Body of pancreas (tissue), 4 donors: ENCODE data around the gene IKZF1. TPM values are rescaled to one million over a fixed set of nuclear protein-coding genes. Genes with fewer than 3 reads are reported as not detected.

ENCODE experiments used
- ATAC-seq: fragments of 150-250 bp; one replicate; pipeline ENCODE4 v1.9.1; 2016
- DNase-seq, 4 donors: peaks; one replicate each; pipeline ENCODE4 v3.0.0-alpha.2; 2019
- H3K27ac ChIP-seq, 4 donors: fragments of 200-600 bp; sonication (generic); 1 replicate in 3 of 4; 2 replicates in 1 of 4; pipeline versions ENCODE4 v1.5.1 to v1.6.1; 2016 to 2019; ENCODE audit warnings: mild to moderate bottlenecking in 1 of 4, mixed read lengths in 1 of 4, moderate library complexity in 1 of 4
- H3K27me3 ChIP-seq, 2 donors: fragments of 200-600 bp; sonication (generic); one replicate each; pipeline ENCODE4 v1.6.0; 2016; ENCODE audit warnings: mild to moderate bottlenecking in 1 of 2
- H3K36me3 ChIP-seq, 2 donors: fragments of 200-600 bp; sonication (generic); replicated peaks in 1 of 2; 2 replicates each; pipeline ENCODE4 v1.5.1; 2016; ENCODE audit warnings: low read depth in 2 of 2; ENCODE audit not compliant: insufficient read depth in 1 of 2
- H3K4me1 ChIP-seq: fragments of 200-600 bp; sonication (generic); one replicate; pipeline ENCODE4 v1.6.0; 2016
- H3K4me3 ChIP-seq, 2 donors: fragments of 200-600 bp; sonication (generic); 1 replicate in 1 of 2; 2 replicates in 1 of 2; pipeline ENCODE4 v1.5.1; 2016 to 2019
- H3K9me3 ChIP-seq, 3 donors: fragments of 200-600 bp; sonication (generic); 1 replicate in 2 of 3; 2 replicates in 1 of 3; pipeline ENCODE4 v1.5.1; 2016
- POLR2A ChIP-seq, 3 donors: fragments of 450-650 bp; IDR thresholded peaks; one replicate each; pipeline ENCODE4 v1.6.1; 2016; ENCODE audit warnings: antibody characterized with exemption in 3 of 3, mild to moderate bottlenecking in 2 of 3
- WGBS, 2 donors: methylation state at CpG; one replicate each; pipeline ENCODE4 v1.1.5; 2017; 5-methylcytosine and 5-hydroxymethylcytosine counted together
- intact Hi-C: fragments of 100-400 bp; cut with DNase I; formaldehyde crosslinking; loops from one replicate; pipeline ENCODE4 v1.15.1; 2023
- total RNA-seq, 2 donors: library from RNA; depleted of rRNA; stranded (reverse); fragments of >200 nt; gene quantifications; one replicate each; pipeline ENCODE4 v1.1.0, GENCODE V29; 2016
- TF ChIP-seq, protein P1 (sequence below), 7 experiments: fragments of 450-650 bp in 4 of 7; fragments of 200-600 bp in 3 of 7; sonication (generic) in 3 of 7; IDR thresholded peaks; one replicate each; pipeline ENCODE4 v1.5.1; 2016 to 2019; ENCODE audit warnings: antibody characterized with exemption in 7 of 7

The IKZF1 gene
- total RNA-seq, 2 donors from 2014 or later: 3.9 to 16.5 TPM

GRCh38 chr7:50397320-50397970, 92.9 kb downstream of the IKZF1 start:
- TF ChIP-seq, protein P1, sequence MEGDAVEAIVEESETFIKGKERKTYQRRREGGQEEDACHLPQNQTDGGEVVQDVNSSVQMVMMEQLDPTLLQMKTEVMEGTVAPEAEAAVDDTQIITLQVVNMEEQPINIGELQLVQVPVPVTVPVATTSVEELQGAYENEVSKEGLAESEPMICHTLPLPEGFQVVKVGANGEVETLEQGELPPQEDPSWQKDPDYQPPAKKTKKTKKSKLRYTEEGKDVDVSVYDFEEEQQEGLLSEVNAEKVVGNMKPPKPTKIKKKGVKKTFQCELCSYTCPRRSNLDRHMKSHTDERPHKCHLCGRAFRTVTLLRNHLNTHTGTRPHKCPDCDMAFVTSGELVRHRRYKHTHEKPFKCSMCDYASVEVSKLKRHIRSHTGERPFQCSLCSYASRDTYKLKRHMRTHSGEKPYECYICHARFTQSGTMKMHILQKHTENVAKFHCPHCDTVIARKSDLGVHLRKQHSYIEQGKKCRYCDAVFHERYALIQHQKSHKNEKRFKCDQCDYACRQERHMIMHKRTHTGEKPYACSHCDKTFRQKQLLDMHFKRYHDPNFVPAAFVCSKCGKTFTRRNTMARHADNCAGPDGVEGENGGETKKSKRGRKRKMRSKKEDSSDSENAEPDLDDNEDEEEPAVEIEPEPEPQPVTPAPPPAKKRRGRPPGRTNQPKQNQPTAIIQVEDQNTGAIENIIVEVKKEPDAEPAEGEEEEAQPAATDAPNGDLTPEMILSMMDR (IDR thresholded peaks at IDR 0.05): no peak
- TF ChIP-seq POLR2A (IDR thresholded peaks at IDR 0.05): no peak
- no peak for DNase-seq
- Histone ChIP-seq H3K27ac (no peak overlapping the region), H3K9me3 (no peaks in the 10 kb centered on the region), H3K4me1 (peaks cover 8% of the 10 kb centered on the region), H3K27me3 (no peaks in the 10 kb centered on the region), H3K4me3 (no peak overlapping the region), H3K36me3 (no peaks in the 10 kb centered on the region)
- 59 to 75% methylated on average over 2 of the region's 2 CpGs for WGBS, 2 donors
- ATAC-seq: no peak
- intact Hi-C loops: no loop called here

DNA sequence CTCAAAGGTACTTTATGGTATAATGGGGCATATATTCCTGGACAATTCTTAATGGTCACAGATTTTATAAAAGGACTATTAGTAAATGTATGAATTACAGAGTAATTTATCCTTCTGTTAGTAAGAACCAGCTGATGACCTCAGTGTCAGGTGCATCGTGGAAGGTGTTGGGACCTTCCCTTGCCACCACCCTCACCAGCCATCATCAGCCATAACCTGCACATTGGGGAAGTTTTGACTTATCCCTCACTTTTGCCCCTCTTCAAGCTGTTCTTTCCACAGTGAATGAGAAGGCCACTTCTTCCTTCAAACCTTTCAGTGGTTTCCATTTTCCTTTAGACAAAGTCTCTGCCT, 93.4 kb downstream of the IKZF1 start:
- 35 to 54% methylated on average over 1 of the region's 1 CpG for WGBS, 2 donors
- ATAC-seq (no peak), DNase-seq (no peak)
- H3K4me3 ChIP-seq: no peak overlapping the region
- H3K27ac ChIP-seq: no peak overlapping the region
- TF ChIP-seq, protein P1 (IDR thresholded peaks at IDR 0.05): no peak
- TF ChIP-seq POLR2A (IDR thresholded peaks at IDR 0.05): no peak
- no peaks in the 10 kb centered on the region for H3K9me3 ChIP-seq
- intact Hi-C loops: no loop called here
- no peaks in the 10 kb centered on the region for H3K36me3 ChIP-seq
- peaks cover 8% of the 10 kb centered on the region for H3K4me1 ChIP-seq
- no peaks in the 10 kb centered on the region for H3K27me3 ChIP-seq

DNA sequence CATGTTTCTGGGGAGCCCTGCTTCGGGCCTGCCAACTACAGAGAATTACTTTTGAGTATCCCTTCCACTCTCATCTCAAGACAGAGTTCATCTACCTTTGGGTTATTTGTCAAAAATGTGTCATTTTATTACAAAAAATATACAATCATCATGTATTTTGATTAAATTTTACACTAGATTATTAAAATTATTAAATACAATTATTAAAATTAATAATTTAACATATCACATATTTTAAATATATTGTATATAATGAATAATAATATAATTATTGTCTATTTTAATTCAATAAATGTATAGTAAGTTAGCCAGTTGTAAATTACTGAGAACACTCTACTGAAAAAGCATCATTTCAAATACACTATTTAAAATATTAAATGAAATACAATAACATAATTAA, 94.7 kb downstream of the IKZF1 start:
- Histone ChIP-seq H3K4me3 (no peak overlapping the region), H3K36me3 (no peaks in the 10 kb centered on the region), H3K4me1 (peaks cover 8% of the 10 kb centered on the region), H3K27me3 (no peaks in the 10 kb centered on the region), H3K9me3 (no peaks in the 10 kb centered on the region), H3K27ac (no peak overlapping the region)
- DNase-seq (no peak), ATAC-seq (no peak)
- TF ChIP-seq, protein P1 (IDR thresholded peaks at IDR 0.05): no peak
- no peak for TF ChIP-seq POLR2A (IDR thresholded peaks at IDR 0.05)
- intact Hi-C loops: no loop called here
- 75 to 91% methylated on average over 1 of the region's 1 CpG for WGBS, 2 donors

- H3K27me3 ChIP-seq: no peaks in the 10 kb centered on the region
- H3K36me3 ChIP-seq: no peaks in the 10 kb centered on the region
- ATAC-seq: no peak
- H3K4me1 ChIP-seq: peaks cover 8% of the 10 kb centered on the region
- H3K27ac ChIP-seq: no peak overlapping the region
- no peak for DNase-seq
- no peak for TF ChIP-seq POLR2A (IDR thresholded peaks at IDR 0.05)
- TF ChIP-seq, protein P1 (IDR thresholded peaks at IDR 0.05): no peak
- no peaks in the 10 kb centered on the region for H3K9me3 ChIP-seq
- H3K4me3 ChIP-seq: no peak overlapping the region
- 53 to 69% methylated on average over 8 to 20 of the region's 21 CpGs for WGBS, 2 donors
- intact Hi-C loops: no loop called here
Observed at GRCh38 chr7:50399635-50400034, 95.1 kb downstream of the IKZF1 start.

GRCh38 chr7:50400114-50400513, 95.6 kb downstream of the IKZF1 start:
- no peaks in the 10 kb centered on the region for H3K27me3 ChIP-seq
- intact Hi-C loops: no loop called here
- peaks cover 8% of the 10 kb centered on the region for H3K4me1 ChIP-seq
- no peak overlapping the region for H3K27ac ChIP-seq
- ATAC-seq (no peak), DNase-seq (no peak)
- 17 to 80% methylated on average over 2 to 41 of the region's 41 CpGs for WGBS, 2 donors
- H3K36me3 ChIP-seq: no peaks in the 10 kb centered on the region
- TF ChIP-seq, protein P1 (IDR thresholded peaks at IDR 0.05): no peak
- TF ChIP-seq POLR2A (IDR thresholded peaks at IDR 0.05): no peak
- no peaks in the 10 kb centered on the region for H3K9me3 ChIP-seq
- no peak overlapping the region for H3K4me3 ChIP-seq
